H9 (cell line): Measurements from ENCODE around the gene ENDOU. TPM values are rescaled to one million over a fixed set of nuclear protein-coding genes. Genes with fewer than 3 reads are reported as not detected.

ENCODE experiments used
- DNase-seq: peaks from one replicate; pipeline ENCODE4 v3.0.0-alpha.2; 2017
- H2AFZ ChIP-seq: one replicate; pipeline ENCODE4 v1.6.1; 2013; ENCODE audit warnings: mild to moderate bottlenecking, low read length, control low read depth, moderate library complexity
- H2AK5ac ChIP-seq: 2 replicates; pipeline ENCODE4 v1.6.1; 2013; ENCODE audit warnings: low read length, control low read depth, mixed read lengths; ENCODE audit not compliant: insufficient read length
- H2BK120ac ChIP-seq: one replicate; pipeline ENCODE4 v1.6.1; 2013; ENCODE audit warnings: low read depth, mild to moderate bottlenecking, low read length, control low read depth, inconsistent platforms; ENCODE audit not compliant: poor library complexity, severe bottlenecking
- H2BK12ac ChIP-seq: 2 replicates; pipeline ENCODE4 v1.6.1; 2013; ENCODE audit warnings: low read length, control low read depth, mixed read lengths, low read depth; ENCODE audit not compliant: insufficient read length
- H2BK15ac ChIP-seq: 2 replicates; pipeline ENCODE4 v1.6.1; 2013; ENCODE audit warnings: low read depth, low read length, control low read depth
- H2BK20ac ChIP-seq: one replicate; pipeline ENCODE4 v1.6.1; 2013; ENCODE audit warnings: low read depth, mild to moderate bottlenecking, low read length, control low read depth, inconsistent platforms; ENCODE audit not compliant: poor library complexity, severe bottlenecking
- H2BK5ac ChIP-seq: 2 replicates; pipeline ENCODE4 v1.6.1; 2013; ENCODE audit warnings: low read length, control low read depth, mixed read lengths; ENCODE audit not compliant: insufficient read length
- H3K14ac ChIP-seq: 2 replicates; pipeline ENCODE4 v1.6.1; 2013; ENCODE audit warnings: low read length, control low read depth; ENCODE audit not compliant: insufficient read depth
- H3K18ac ChIP-seq: 2 replicates; pipeline ENCODE4 v1.6.1; 2013; ENCODE audit warnings: low read depth, mild to moderate bottlenecking, mixed read lengths, low read length, control low read depth; ENCODE audit not compliant: insufficient read length
- H3K23ac ChIP-seq: 2 replicates; pipeline ENCODE4 v1.6.1; 2013; ENCODE audit warnings: low read length, control low read depth, mixed read lengths, low read depth; ENCODE audit not compliant: insufficient read length
- H3K23me2 ChIP-seq: 2 replicates; pipeline ENCODE4 v1.6.1; 2013; ENCODE audit warnings: low read depth, mild to moderate bottlenecking, mixed read lengths, low read length, control low read depth; ENCODE audit not compliant: insufficient read length, poor library complexity, severe bottlenecking
- H3K27ac ChIP-seq: 2 replicates; pipeline ENCODE4 v1.5.1; 2013; ENCODE audit warnings: low read length, control low read depth, mixed read lengths, low read depth; ENCODE audit not compliant: insufficient read length
- H3K27me3 ChIP-seq: 2 replicates; pipeline ENCODE4 v1.6.1; 2013; ENCODE audit warnings: low read length, control low read depth, inconsistent platforms; ENCODE audit not compliant: insufficient read depth
- H3K4ac ChIP-seq: 2 replicates; pipeline ENCODE4 v1.6.1; 2013; ENCODE audit warnings: low read depth, mild to moderate bottlenecking, control low read depth, inconsistent platforms, low read length, moderate library complexity
- H3K4me1 ChIP-seq: 2 replicates; pipeline ENCODE4 v1.6.1; 2013; ENCODE audit warnings: low read length, control low read depth, inconsistent platforms; ENCODE audit not compliant: insufficient read depth
- H3K4me2 ChIP-seq: 2 replicates; pipeline ENCODE4 v1.6.1; 2013; ENCODE audit warnings: low read length, control low read depth, mixed read lengths; ENCODE audit not compliant: insufficient read length, insufficient read depth
- H3K56ac ChIP-seq: 2 replicates; pipeline ENCODE4 v1.6.1; 2013; ENCODE audit warnings: low read depth, mild to moderate bottlenecking, mixed read lengths, low read length, control low read depth; ENCODE audit not compliant: insufficient read length
- H3K79me1 ChIP-seq: 2 replicates; pipeline ENCODE4 v1.6.1; 2013; ENCODE audit warnings: low read depth, mild to moderate bottlenecking, moderate library complexity, low read length, control low read depth, inconsistent platforms; ENCODE audit not compliant: insufficient read depth, poor library complexity, severe bottlenecking
- H3K79me2 ChIP-seq: 2 replicates; pipeline ENCODE4 v1.6.1; 2013; ENCODE audit warnings: low read length, control low read depth, inconsistent platforms; ENCODE audit not compliant: insufficient read depth
- H3K9ac ChIP-seq: 2 replicates; pipeline ENCODE4 v1.6.1; 2013; ENCODE audit warnings: low read length, control low read depth, mixed read lengths; ENCODE audit not compliant: insufficient read length; ENCODE audit errors: extremely low read depth
- H3K9me3 ChIP-seq: one replicate; pipeline ENCODE4 v1.6.1; 2013; ENCODE audit warnings: low read depth, low read length, inconsistent platforms; ENCODE audit not compliant: control insufficient read depth
- H3T11ph ChIP-seq: one replicate; pipeline ENCODE4 v1.6.1; 2013; ENCODE audit warnings: mild to moderate bottlenecking, low read length, control low read depth, inconsistent platforms
- H4K20me1 ChIP-seq: one replicate; pipeline ENCODE4 v1.6.1; 2013; ENCODE audit not compliant: control insufficient read depth, insufficient read length, insufficient read depth
- H4K5ac ChIP-seq: 2 replicates; pipeline ENCODE4 v1.6.1; 2013; ENCODE audit warnings: low read depth, mild to moderate bottlenecking, mixed read lengths, low read length, control low read depth; ENCODE audit not compliant: insufficient read length
- H4K8ac ChIP-seq: replicated peaks from 2 replicates; pipeline ENCODE4 v1.6.1; 2013; ENCODE audit warnings: low read length, control low read depth, mixed read lengths, low read depth; ENCODE audit not compliant: insufficient read length
- H4K91ac ChIP-seq: 2 replicates; pipeline ENCODE4 v1.6.1; 2013; ENCODE audit warnings: low read depth, mild to moderate bottlenecking, moderate library complexity, mixed read lengths, low read length, control low read depth; ENCODE audit not compliant: insufficient read length
- H3K27ac Mint-ChIP-seq, 3 experiments: 2 replicates in 2 of 3; 3 replicates in 1 of 3; pipeline ENCODE4 v1.8.0; 2020 to 2021; ENCODE audit warnings: mixed read lengths in 3 of 3, mild to moderate bottlenecking in 1 of 3, moderate library complexity in 1 of 3
- H3K27me3 Mint-ChIP-seq: 2 replicates; pipeline ENCODE4 v1.8.0; 2021; ENCODE audit warnings: low read depth, mild to moderate bottlenecking, moderate library complexity, mixed read lengths
- H3K36me3 Mint-ChIP-seq, 3 experiments: 2 replicates in 2 of 3; 3 replicates in 1 of 3; pipeline ENCODE4 v1.8.0; 2020 to 2021; ENCODE audit warnings: low read depth in 3 of 3, mixed read lengths in 3 of 3; ENCODE audit not compliant: insufficient read depth in 1 of 3
- H3K4me1 Mint-ChIP-seq, 2 experiments: 2 replicates each; pipeline ENCODE4 v1.8.0; 2020; ENCODE audit warnings: mixed read lengths in 2 of 2
- H3K4me3 Mint-ChIP-seq, 2 experiments: 2 replicates in 1 of 2; 3 replicates in 1 of 2; pipeline ENCODE4 v1.8.0; 2020 to 2021; ENCODE audit warnings: mild to moderate bottlenecking in 2 of 2, mixed read lengths in 2 of 2, moderate library complexity in 1 of 2
- H3K9me3 Mint-ChIP-seq, 2 experiments: 2 replicates in 1 of 2; 3 replicates in 1 of 2; pipeline ENCODE4 v1.8.0; 2020; ENCODE audit warnings: mild to moderate bottlenecking in 2 of 2, mixed read lengths in 2 of 2, moderate library complexity in 1 of 2
- CTCF ChIP-seq: fragments of 200-600 bp; sonication (generic); conservative IDR thresholded peaks from 3 replicates; pipeline ENCODE4 v1.8.0; 2021; ENCODE audit warnings: antibody characterized with exemption, mild to moderate bottlenecking
- WGBS: extraction: QIAGEN DNeasy Blood & Tissue Kit; methylation state at CpG from one replicate; pipeline ENCODE4 v1.1.7; 2013; ENCODE audit warnings: missing lambda C conversion rate, low lambda C conversion rate, mixed read lengths; ENCODE audit not compliant: insufficient read length; ENCODE audit errors: extremely low coverage; 5-methylcytosine and 5-hydroxymethylcytosine counted together
- total RNA-seq: library from RNA; stranded (reverse); gene quantifications from 2 replicates; pipeline ENCODE4 v1.2.1, GENCODE V29; 2021

The ENDOU gene
- total RNA-seq, 1 experiment from 2014 or later: not detected

DNA sequence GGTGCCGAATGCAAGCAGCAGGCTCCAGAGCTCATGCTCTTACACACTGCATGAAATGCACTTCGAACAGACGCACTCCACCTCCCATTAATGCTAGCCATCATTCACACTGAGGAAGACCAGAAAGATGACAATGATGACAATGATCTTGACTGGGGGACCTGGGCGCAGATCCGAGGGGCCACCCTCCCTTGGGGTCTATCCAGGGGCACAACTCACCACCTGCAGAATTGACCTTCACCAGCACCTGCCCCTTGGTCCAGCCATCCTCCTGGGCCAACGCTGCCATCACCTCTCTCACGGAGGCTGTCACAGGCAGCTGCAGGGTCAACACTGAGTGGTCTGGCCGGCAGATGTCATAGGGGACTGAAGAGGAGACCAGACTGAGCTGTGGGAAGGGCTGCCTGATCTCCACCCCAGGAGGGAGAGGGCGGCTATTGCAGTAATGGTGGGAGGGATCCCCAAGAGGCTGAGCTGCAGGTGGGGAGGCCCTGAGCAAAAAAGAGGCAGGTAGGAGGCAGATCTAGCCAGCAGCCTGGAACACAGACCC is 18.1 kb upstream of the ENDOU start:
- no peaks in the 10 kb centered on the region for H3K9me3 ChIP-seq
- H2BK120ac ChIP-seq: no peak overlapping the region
- no peak overlapping the region for H2BK20ac ChIP-seq
- H3K14ac ChIP-seq: no peak overlapping the region
- no peak overlapping the region for H2AFZ ChIP-seq
- no peaks in the 10 kb centered on the region for H3K27me3 ChIP-seq
- no peak overlapping the region for H3K56ac ChIP-seq
- H2AK5ac ChIP-seq: no peak overlapping the region
- H4K91ac ChIP-seq: no peak overlapping the region
- H2BK15ac ChIP-seq: no peak overlapping the region
- H3K79me1 ChIP-seq: no peaks in the 10 kb centered on the region
- no peak overlapping the region for H3K9ac ChIP-seq
- H3K4me2 ChIP-seq: no peak overlapping the region
- no peak overlapping the region for H3K18ac ChIP-seq
- H3K4me3 Mint-ChIP-seq: no peak overlapping the region
- H3K9me3 Mint-ChIP-seq: no peaks in the 10 kb centered on the region
- no peak overlapping the region for H3K4ac ChIP-seq
- H3K27me3 Mint-ChIP-seq: peaks cover 7% of the 10 kb centered on the region
- H3K23me2 ChIP-seq: no peaks in the 10 kb centered on the region
- peaks cover 0 to 2% (median 0%) of the 10 kb centered on the region in 3 experiments; a peak in 3 of 7 replicates for H3K36me3 Mint-ChIP-seq
- no peak for TF ChIP-seq CTCF
- peaks cover 4% of the 10 kb centered on the region; the same call in 1 of the 2 replicates for H3K4me1 ChIP-seq
- peaks cover 26 to 37% of the 10 kb centered on the region in 2 experiments for H3K4me1 Mint-ChIP-seq
- no peak overlapping the region for H3K27ac ChIP-seq
- H4K8ac ChIP-seq: no peak overlapping the region
- no peak overlapping the region for H3T11ph ChIP-seq
- H3K79me2 ChIP-seq: no peaks in the 10 kb centered on the region
- H3K27ac Mint-ChIP-seq: no peak overlapping the region
- no peak overlapping the region for H2BK5ac ChIP-seq
- no peak for DNase-seq
- WGBS: no CpG with 5 or more reads among the region's 9 CpGs
- no peak overlapping the region for H4K5ac ChIP-seq
- no peak overlapping the region for H2BK12ac ChIP-seq
- no peaks in the 10 kb centered on the region for H4K20me1 ChIP-seq
- no peak overlapping the region for H3K23ac ChIP-seq
